Measurements from ENCODE around the gene FAM3A. TPM values are rescaled to one million over a fixed set of nuclear protein-coding genes. Genes with fewer than 3 reads are reported as not detected.

FAM3A gene
- total RNA-seq, 1 experiment from 2014 or later = 17.2 TPM

DNA sequence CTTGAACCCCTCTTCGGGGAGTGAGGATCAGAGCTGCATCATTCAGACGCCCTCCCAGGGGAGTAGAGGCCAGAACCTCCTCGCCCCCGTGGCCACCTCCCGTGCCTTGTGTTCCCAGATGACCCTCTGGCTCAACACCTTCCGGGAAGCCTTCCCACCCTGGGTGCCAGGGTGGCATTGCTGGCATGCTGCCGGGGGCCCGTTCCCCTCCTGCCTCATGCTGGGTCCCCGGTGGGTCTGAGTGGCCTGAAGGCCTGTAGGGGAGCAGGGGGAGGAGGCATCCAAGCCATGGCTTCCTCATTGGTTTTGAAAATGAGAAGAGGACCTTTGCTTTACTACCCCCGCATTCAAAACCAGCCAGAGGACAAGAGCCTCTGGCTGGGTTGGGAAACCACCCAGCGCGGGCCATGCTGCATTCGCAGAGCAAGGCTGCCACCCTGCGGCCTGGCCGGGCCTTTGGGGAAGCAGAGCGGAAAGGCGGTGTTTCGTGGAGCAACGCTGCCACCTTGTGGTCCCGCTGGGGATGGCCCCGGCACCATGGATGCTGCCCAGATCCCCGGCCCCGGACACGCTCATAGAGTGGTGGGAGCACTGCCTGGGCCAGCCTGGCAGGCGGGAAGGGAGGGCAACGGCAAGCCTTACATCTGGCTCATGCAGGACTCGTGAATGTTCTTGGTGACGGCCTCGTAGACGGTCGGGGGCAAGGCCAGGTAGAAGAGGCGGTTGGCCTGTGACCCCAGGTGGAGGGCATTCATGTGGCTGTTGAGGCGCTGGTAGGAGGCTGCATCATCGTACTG is 18.7 kb upstream of the FAM3A start:
- DNase-seq (ENCODE audit: low spot score) = peak; percentile 76

DNA sequence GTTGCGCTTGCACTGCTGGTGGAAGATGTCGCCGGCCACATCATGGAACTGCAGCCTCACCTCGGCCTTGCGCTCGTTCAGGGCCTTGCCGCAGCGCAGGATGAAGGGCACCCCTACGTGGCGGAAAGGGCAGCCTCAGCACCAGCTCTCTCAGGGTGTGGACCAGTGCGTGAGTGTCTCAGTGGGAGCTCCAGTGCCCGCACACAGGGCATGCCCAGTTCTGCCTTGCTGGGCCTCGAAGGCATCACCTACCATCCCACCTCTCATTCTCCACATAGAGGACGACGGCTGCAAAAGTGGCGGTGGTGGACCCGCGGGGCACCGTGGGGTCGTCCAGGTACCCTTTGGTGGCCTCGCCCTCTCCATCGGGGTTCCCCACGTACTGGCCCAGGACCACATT is 16.7 kb upstream of the FAM3A start:
- DNase-seq (ENCODE audit: low spot score) = no peak

DNA sequence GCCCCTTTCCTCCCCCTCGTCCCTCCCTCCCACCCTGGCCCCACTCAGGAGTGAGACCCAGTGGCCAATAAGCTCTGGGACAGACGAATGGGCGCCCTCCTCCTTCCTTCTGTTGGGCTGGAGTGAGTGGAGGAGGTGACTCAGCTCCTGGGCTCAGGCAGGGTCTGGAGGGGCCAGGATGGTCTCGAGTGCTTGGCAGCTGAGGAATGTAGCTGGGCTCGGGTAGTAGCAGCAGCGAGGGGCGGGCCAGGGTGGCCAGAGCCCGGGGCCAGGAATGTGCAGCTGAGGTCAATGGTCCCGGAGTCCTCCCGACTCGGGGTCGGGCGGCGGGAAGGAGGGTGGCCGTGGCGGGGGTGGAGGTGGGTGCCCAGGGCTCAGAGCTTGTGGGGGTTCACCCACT is 15.6 kb upstream of the FAM3A start:
- DNase-seq (ENCODE audit: low spot score) = no peak

DNA sequence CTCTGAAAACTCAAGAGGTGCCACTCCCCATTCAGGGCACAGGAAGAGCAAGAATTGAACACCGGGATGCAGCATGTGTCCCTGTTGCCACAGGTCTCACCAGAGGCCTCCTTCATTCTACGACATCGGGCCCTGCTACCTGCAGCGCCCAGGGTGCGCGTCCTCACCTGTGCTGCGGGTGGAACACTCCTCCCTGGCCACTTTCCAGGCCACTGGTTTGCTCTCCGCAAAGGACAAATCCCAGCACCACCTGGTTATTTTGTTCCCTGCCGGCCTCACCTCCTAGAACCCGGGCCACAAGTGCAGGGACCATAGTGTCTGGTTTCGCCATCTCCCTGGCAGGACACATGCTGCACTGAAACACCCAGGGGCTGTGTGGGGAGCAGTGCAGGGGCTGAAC is 14.3 kb upstream of the FAM3A start:
- DNase-seq (ENCODE audit: low spot score) = no peak

DNA sequence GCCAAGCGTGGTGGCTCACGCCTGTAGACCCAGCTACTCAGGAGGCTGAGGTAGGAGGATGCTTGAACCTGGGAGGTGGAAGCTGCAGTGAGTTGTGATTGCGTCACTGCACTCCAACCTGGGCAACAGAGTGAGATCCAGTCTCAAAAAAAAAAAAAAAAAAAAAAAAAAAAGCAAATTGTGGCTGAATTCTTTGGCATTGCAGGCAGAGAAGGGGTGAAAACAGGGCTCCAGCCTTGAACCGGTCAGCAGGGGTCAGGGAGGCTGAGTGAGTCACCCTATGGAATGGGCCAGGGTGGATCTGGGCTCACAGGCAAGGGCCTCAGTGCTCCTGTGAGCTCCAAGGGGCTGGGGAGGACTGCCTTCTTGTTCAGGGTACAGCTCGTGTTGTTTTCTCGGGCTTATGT is 13.2 kb upstream of the FAM3A start:
- DNase-seq (ENCODE audit: low spot score) = no peak

- DNase-seq (ENCODE audit: low spot score) = peak; percentile 79
Measured at GRCh38 chrX:154526901-154527675, 11.1 kb upstream of the FAM3A start.

DNA sequence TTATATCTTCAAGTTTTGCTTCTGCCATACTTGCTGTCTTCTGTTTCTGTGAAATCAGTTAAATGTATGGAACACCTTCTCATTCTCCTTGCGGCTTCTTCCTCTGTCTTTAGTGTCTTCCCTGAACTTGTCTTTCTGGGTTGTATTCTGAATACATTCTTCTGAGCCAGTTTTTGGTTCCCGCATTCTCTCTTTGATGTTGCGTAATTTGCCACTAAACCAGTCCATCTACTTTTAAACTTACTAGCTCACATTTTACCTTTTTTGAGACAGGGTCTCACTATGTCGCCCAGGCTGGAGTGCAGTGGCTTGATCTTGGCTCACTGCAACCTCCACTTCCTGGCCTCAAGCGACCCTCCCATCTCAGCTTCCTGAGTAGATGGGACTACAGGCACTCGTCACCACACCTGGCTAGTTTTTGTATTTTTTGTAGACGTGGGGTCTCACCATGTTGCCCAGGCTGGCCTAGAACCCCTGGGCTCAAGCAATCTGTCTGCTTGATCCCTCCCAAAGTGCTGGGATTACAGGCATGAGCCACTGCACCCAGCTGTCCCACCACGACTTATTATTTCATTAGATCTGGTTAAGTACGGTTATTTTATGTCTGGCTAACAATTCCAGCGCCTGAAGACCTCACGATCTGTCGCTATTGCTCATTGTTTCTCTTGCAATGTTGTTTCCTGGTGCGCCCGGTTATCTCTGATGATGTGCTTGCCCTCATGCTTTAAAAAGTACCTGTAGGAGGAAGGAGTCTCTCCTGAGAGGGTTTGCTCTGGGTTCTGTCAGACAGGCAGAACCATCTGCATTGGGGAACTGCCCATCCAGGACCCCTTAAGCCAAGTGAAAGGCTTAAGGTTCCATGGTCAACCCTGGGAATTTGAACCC is 9.8 kb upstream of the FAM3A start:
- no peak for DNase-seq (ENCODE audit: low spot score)

DNA sequence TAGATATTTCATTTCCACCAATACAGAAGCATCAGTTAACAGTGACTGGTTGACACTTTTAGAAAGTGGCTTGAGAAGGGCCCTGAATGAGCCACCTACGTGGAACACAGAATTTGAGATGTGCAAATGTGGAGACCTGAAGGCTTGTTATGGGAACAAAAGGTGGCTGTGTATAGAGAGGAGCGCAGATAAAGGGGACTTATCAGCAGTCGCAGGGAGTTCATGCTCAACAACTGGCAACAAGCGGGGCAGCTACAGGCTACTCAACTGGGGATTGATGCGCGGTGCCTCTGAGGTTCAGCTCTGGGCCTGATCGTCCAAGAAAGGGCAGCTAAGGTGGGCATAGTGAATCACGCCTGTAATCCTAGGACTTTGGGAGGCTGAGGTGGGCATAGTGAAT is 3.4 kb upstream of the FAM3A start:
- no peak for DNase-seq (ENCODE audit: low spot score)

GRCh38 chrX:154517101-154517781 is 1.2 kb upstream of the FAM3A start:
- no peak for DNase-seq (ENCODE audit: low spot score)

DNA sequence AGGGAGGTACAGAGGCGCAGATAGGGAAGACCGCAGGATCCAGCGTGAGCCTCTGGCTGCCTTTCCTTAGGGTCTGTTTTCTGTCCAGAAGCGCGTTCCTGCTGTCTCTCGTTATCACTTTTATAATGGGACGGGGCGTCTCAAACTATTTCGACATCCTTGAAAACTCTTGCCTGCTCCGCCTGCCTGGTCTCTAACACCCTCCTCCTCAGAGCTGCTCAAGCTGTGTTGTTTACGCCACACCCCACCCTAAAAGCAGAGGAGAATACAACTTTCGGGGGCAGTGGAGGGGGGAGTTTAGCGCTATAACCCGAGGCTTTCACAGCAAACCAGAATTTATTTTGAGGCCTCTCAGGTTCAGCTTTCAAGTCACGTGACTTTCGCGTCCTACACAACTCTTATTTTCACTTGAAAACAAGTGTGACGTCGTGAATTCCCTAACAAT is 646 bp upstream of the FAM3A start:
- DNase-seq (ENCODE audit: low spot score) = no peak

GRCh38 chrX:154515090-154515965 is 704 bp downstream of the FAM3A start:
- DNase-seq (ENCODE audit: low spot score) = no peak

DNA sequence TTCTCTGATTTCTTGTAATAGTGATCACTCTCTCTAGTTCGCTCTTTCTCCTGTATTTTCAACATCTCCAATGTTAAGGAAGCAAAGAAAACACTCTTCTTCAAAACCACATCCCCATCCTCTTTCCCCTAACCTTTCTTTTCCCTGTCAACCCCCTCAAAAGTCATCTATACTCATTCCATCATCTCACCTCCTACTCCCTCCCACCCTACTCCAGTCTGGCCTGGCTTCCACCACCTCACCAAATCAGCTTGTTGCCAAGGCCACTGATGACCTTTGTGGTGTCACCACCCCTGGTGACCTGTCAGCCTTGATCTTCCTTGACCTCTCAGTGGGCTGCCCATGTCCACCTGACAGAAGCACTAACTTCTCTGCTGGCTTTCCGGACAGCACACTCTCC is 2.3 kb downstream of the FAM3A start:
- DNase-seq (ENCODE audit: low spot score) = no peak

GRCh38 chrX:154512879-154513553 is 3.0 kb downstream of the FAM3A start:
- DNase-seq (ENCODE audit: low spot score) = no peak

GRCh38 chrX:154511761-154512160 is 4.3 kb downstream of the FAM3A start:
- DNase-seq (ENCODE audit: low spot score) = no peak

DNA sequence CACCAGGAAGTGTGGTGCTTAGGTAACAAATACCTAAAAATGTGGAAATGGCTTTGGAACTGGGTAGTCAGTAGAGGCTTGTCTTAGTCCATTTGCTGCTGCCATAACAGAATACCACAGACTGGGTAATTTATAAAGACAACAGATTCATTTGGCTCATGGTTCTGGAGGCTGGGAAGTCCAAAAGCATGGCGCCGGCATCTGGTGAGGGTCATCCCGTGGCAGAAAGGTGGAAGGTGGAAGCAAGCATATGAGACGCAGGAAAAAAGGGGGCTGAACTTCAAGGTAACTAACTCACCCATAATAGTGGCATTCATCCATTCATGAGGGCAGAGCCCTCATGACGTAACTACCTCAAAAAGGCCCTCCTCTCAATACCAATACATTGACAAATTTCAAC is 6.6 kb downstream of the FAM3A start:
- no peak for DNase-seq (ENCODE audit: low spot score)

- DNase-seq (ENCODE audit: low spot score) = no peak
Measured at GRCh38 chrX:154508384-154508745, 7.7 kb downstream of the FAM3A start.

GRCh38 chrX:154507673-154508383 is 8.2 kb downstream of the FAM3A start:
- DNase-seq (ENCODE audit: low spot score) = no peak

DNA sequence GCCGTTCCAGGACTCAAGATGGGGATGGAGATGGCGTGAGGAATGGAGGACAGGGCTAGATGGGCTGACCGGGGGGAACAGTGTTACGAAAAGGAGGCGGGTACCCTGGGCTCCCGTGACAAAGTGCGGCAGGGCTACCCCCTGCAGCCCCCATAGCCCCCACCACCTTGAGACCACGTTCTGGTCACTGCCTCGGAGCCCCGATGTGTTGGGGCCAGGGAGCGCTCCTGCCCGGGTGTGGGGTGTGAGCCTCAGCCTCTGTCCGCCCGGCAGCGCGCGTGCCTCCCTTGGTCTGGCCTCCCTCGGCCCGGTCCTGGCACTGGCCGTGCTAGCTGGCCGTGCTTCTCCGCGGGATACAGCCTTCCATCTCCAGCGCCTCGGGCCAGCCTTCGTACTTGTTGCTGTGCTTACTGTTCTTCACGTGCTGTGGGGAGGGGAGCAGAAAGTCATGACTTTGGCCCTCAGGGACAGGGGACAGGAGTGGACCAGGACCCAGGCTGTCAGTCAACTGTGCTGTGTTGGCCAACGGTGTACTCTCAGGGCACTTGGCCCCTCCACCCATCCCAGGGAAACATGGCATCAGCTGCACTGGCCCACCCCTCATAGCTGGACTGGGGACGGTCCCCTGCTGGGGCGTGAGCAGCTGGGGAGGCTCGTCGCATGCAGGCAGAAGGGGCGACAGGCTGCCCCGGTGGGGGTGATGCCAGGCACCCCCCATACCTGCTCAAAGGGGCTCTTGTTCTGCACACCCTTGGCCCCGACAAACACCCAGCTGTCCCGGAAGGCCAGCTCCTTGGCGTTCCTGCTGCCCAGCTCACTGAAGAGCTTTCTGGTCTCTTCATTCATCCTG is 9.3 kb downstream of the FAM3A start:
- no peak for DNase-seq (ENCODE audit: low spot score)
